ENCODE data around the gene NR1I2.

The NR1I2 gene

DNA sequence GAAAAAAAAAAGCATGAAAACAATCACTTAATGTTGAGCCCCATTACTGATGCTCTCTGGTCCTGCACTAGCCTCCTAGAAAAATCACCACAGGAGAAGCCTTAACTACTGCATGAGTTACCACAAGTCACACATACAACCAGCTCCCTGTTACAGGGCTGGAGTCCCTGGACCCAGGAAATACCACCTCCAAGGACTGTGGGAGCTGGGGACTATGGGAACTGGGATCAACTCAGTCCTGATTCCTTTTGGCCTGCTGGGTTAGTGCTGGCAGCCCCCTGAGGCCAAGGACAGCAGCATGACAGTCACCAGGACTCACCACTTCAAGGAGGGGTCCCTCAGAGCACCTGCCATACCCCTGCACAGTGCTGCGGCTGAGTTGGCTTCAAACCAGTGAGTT is 559 bp downstream of the NR1I2 start:
- no peak for FAIRE-seq

DNA sequence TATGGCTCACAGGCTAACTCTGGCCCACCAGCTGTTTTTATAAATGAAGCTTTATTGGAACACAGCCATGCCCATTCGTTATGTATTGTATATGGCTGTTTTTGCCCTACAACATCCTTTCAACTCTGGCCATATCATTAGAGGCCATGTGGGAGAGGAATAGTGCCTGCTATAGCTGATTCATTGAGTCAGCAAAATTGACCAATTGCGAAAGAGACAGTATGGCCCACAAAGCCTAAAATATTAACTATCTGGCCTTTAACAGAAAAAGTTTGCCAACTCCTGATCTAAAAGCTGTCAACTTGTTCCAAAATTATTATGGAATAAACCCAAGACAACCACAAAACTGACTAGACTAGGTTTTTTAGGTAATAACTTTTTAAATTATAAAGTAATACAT is 1.4 kb downstream of the NR1I2 start:
- no peak for FAIRE-seq

DNA sequence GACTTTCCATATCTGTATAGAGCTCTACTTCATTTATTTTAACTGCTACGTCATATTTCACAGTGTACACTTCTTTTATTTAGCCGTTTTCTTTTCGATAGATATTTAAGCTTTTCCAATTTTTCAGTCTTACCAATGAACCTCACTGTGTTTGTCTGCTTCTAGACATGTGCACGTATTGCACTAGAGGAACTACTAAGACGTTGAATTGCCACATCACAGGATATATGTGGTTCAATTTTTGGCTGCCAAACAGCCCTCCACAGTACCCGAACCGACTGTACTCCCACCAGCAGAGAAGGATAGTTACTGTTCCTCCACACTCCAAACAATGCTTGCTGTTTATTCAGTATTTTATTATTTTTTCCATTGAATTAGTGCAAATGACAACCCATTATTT is 2.0 kb downstream of the NR1I2 start:
- no peak for FAIRE-seq

DNA sequence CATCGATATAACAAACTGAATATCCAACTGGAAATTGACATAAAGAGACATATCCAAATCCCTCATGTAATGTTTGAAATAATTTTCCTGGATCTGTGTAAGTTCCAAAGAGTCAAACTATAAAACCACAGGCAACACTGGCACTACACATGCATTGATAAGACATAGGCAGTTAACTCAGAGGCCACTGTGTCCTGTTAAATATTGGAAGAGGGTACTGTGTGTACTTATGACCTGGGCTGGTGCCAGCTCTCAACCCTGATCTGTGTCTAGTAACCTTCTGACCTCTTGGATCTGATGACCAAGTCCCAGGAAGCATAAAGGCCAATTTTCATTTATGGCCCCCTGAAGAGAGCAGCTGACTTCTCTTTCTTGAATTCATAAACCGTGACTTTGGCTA is 4.5 kb downstream of the NR1I2 start:
- no peak for FAIRE-seq

DNA sequence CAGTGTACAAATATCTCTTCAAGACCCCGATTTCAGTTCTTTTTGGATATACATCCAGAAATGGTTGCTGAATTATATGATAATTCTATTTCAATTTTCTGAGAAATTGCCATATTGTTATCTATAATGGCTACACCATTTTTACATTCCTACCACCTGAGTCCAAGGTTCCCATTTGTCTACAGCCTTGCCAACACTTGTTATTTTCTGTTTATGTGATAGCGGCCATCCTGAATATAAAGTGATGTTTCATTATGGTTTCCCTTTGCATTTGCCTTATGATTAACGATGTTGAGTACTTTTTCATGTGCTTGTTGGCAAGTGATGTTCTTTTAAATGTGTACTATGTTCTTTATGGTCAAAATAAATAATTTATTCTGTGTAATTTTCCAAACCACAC is 8.5 kb downstream of the NR1I2 start:
- no peak for FAIRE-seq

DNA sequence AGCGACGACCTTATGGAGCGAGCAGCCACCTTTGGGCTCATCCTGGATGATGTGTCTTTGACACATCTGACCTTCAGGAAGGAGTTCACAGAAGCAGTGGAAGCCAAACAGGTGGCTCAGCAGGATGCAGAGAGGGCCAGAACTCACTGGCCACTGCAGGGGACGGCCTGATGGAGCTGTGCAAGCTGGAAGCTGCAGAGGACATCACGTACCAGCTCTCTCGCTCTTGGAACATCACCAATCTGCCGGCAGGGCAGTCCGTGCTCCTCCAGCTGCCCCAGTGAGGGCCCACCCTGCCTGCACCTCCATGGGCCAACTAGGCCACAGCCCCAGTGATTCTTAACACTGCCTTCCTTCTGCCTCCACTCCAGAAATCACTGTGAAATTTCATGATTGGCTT is 10.4 kb downstream of the NR1I2 start:
- FAIRE-seq: no peak

DNA sequence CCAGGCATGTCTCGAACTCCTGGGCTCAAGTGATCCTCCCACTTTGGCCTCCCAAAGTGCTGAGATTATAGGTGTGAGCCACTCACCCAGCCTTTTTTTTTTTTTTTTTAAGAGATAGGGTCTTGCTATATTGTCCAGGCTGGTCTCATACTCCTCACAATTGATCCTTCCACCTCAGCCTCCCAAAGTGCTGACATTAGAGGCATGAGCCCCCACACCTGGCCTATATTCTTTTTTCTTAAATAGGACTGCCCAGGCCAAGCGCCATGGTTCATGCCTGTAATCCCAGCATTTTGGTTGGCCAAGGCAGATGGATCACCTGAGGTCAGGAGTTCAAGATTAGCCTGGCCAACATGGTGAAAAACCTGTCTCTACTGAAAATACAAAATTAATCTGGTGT is 12.5 kb downstream of the NR1I2 start:
- FAIRE-seq: no peak

DNA sequence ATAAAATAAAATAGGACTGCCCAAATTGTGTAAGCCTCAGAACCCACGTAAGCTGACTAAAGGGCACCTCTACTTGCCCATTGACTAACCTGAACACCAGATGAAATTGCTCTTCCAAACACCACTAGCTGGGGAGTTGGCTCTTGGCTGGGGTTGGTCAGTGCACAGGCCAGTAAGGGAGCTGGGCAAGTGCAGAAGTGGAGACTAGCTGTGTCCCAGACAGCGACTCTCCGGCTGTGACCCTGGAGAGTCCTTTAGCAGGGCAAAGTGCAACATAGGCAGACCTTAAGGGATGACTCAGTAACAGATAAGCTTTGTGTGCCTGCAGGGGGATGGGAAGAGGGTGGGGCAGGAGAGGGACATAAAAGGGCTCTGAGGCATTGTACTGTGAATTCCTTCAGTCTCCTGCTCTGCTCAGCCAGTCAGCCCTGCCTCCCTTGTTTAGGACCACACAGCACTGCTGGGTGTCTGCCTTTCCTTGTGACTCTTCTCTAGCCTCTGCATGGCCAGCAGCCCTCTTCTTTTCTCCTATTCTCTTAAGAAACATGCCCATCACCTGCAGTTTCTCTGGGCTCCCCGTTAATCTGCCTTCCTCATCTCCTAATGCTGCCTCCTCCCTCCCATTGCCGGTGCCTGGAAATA is 13.2 kb downstream of the NR1I2 start:
- FAIRE-seq: no peak

DNA sequence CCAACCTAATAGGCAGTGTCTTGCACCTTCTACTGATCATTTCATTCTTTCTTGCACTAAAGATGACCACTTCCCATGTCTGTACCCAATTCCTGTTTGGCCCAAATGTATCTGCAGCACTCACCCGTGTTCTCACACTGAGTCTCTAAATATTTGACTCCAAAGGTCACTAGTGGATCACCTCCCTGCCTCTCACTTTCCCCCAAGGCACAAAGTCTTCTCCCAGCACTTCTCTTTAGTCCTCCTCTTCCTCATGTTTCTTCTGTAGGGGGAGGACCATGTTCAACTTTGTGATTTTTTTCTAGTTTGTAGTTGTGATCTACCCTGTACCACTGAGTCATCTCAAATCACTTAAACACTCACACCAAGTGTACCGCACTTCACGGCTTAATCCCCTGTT is 13.9 kb downstream of the NR1I2 start:
- no peak for FAIRE-seq

DNA sequence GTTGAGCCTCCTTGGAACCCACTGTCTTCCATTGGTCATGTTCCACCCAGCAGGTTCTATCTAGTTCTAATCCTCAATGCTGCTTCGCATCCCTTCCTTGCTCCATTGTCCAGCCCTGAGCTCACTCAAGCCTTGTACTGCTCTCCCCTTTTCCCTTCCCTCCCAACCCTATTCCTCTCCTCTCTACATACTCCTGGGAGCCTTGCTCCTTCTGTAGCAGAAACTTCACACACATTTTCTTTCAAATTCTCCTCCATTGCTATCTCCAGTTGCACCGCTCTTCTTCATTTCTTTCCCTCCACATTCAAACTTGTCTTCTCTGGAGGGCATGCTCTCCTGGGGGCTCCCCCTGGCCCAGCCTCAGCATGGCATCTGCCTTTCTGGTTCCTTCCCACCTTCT is 14.5 kb downstream of the NR1I2 start:
- no peak for FAIRE-seq

DNA sequence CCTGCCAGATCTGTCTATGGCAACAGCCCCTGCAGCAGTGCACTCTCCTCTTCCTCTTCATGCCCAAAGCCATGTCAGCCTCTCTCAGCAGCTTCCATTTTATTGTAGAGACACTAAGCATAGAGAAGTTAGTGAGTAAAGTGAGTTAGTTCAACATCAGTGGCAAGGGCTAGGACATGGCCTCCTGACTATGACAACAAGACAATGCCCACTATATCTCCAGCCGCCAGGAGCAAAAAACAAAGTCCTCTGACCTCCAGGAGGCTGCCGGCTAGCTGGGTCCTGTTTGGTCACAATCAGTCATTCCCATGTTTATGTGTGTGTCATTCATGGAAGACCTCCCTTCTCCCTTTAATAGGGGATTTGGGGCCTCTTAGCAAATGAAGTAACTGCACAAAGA is 14.9 kb downstream of the NR1I2 start:
- FAIRE-seq: no peak

DNA sequence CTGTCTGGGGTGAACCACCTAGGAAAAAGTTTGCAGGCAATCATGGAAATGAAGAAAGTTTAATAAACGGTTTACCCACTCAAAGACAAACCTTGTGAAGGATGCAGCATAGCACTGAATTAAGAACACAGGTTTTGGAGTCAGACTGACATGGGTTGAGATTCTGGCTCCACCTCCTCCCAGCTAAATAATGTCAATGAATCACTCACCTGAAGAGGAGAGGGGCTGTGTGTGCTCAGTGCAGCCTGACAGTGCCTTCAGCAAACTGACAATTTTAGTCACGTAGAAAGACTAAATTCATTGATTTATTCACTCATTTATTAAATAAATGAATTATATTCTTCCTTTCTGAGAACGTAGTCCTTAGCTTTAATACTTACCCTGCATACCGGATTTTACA is 18.9 kb downstream of the NR1I2 start:
- no peak for FAIRE-seq

DNA sequence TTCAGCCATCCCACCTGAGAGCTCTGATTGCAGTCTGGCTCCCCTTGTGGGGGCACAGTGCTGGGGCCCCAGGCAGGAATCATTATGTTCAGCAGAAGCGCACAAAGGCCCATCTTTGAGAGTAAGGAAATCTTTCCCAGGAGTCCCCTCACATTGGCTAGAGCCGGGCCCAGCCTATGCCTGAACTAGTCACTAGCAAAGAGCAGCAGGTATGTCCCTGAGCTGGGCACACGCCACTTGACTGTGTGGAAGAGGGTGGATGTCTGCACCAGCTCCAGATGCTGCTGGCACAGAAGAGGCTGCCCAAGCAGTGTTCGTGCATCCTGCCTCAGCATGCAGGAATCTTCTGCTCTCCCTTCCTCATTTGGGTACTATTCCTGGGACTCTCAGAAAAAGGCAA is 26.3 kb downstream of the NR1I2 start:
- FAIRE-seq: no peak

DNA sequence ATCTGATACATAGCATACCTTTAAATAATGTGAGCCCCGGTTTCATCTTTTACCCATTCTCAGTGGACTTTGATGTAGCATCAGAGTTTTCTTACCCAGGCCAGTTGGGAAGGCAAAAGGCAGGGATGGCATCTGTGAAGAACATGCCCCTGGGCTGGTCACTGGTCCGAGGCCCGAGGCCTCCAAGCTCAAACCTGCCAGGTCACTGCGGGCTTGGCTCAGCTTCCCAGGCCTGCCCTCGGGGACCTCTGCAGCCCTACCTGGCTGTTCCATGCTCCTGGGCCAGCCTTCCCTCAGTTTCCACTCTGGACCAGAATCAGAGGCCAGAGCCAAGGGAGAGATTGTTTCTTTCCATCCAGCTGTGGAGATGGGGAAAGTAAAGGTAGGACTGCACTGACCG is 26.9 kb downstream of the NR1I2 start:
- no peak for FAIRE-seq

DNA sequence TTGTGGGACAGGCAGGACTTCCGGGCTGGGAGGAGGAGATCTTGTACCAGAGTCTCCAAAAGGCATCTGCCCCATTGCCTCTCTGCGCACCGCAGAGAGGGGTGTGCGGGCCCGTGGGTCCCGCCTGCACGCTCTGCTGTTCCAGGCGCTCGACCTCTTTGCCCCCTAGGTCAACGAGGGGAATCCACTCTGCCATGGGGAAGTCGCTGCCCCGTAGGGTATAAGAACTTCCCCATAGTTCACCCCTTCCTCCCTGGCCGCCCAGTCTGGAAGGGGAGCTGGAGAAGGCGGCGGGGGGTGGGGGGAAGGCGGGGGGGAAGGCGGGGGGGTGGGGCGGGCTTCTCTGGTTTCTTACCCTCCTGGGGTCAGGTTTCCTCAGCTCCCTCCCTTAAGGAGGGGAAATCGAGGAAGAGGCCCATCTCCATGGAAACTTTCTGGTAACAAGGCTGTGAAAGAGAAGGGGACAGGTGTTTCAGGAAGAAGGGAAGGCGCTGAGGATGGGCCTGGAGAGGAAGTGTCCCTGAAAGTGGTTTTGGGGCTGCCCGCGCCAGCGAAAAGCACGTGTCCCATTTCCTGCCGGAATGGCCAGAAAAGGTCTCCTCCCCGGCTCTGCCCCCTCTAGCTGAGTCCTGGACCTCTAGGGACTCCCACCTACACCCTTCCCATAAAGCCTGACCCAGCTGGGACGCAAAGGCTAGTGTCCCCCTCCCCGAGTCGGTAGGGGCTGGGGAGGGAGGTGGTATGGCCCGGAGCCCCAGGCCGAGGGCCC is 27.5 kb downstream of the NR1I2 start:
- no peak for FAIRE-seq

DNA sequence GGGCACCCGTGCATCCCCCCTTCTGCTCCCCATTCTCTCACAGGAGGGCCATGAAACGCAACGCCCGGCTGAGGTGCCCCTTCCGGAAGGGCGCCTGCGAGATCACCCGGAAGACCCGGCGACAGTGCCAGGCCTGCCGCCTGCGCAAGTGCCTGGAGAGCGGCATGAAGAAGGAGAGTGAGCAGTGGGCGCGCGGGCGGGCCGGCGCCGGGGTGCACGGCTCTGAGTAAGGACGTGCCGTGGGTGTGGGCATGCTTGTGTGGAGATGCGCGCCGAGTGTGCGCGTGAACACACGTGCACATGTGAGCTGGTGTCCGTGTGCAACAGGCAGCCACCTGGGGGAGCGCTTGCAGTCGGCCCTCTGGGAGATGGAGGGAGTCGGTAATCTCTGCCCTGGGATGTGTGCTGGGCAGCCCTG is 28.1 kb downstream of the NR1I2 start:
- FAIRE-seq: no peak

DNA sequence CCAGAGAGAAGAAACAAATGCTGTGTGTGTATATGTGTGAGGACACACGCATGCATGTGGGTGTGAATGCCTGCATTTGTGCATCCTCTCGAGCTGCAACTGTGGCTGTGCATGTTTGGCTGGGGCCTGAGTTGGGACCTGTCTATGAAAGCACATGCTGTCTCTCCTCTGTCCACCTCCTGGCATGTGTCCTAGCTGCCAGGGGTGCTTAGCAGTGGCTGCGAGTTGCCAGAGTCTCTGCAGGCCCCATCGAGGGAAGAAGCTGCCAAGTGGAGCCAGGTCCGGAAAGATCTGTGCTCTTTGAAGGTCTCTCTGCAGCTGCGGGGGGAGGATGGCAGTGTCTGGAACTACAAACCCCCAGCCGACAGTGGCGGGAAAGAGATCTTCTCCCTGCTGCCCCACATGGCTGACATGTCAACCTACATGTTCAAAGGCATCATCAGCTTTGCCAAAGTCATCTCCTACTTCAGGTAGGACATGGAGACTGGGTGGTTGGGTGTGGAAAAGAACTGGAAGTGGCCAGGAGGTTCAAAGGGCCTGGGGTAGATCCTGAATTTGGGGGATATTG is 30.7 kb downstream of the NR1I2 start:
- FAIRE-seq: no peak

DNA sequence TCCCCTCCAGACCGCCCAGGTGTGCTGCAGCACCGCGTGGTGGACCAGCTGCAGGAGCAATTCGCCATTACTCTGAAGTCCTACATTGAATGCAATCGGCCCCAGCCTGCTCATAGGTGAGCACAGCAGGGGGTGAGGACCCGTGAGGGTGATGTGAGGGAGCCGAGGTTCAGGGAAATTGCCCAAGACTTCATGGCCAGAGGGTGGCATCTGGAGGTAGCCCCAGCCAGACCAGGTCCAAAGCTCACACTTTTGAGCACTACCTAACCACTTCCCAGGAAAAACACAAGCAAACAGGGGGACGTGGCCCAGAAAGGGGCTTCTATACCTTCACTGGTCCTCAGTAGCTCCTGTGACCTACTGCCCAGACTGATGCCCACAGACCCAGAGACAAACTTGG is 33.8 kb downstream of the NR1I2 start:
- FAIRE-seq: no peak

DNA sequence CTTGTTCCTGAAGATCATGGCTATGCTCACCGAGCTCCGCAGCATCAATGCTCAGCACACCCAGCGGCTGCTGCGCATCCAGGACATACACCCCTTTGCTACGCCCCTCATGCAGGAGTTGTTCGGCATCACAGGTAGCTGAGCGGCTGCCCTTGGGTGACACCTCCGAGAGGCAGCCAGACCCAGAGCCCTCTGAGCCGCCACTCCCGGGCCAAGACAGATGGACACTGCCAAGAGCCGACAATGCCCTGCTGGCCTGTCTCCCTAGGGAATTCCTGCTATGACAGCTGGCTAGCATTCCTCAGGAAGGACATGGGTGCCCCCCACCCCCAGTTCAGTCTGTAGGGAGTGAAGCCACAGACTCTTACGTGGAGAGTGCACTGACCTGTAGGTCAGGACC is 35.2 kb downstream of the NR1I2 start:
- FAIRE-seq: no peak

DNA sequence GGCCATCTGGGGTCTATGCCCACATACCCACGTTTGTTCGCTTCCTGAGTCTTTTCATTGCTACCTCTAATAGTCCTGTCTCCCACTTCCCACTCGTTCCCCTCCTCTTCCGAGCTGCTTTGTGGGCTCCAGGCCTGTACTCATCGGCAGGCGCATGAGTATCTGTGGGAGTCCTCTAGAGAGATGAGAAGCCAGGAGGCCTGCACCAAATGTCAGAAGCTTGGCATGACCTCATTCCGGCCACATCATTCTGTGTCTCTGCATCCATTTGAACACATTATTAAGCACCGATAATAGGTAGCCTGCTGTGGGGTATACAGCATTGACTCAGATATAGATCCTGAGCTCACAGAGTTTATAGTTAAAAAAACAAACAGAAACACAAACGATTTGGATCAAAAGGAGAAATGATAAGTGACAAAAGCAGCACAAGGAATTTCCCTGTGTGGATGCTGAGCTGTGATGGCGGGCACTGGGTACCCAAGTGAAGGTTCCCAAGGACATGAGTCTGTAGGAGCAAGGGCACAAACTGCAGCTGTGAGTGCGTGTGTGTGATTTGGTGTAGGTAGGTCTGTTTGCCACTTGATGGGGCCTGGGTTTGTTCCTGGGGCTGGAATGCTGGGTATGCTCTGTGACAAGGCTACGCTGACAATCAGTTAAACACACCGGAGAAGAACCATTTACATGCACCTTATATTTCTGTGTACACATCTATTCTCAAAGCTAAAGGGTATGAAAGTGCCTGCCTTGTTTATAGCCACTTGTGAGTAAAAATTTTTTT is 35.9 kb downstream of the NR1I2 start:
- FAIRE-seq: no peak

DNA sequence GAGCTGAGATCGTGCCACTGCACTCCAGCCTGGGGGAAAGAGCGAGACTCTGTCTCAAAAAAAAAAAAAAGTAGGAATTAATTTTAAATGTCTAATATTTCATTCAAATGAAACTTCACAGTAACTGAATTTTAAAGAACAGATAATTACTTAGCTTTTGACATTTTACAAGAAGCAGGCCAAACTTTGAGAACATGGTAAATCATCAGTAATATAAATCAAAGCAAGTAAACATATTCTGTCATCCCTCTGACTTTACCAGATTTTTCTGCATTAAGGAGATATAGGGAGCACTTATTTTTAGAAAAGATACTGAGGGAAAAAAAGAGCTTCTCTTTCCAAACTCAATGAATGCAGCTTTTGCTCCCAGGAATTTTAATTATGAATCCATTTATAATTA is 37.0 kb downstream of the NR1I2 start:
- no peak for FAIRE-seq

DNA sequence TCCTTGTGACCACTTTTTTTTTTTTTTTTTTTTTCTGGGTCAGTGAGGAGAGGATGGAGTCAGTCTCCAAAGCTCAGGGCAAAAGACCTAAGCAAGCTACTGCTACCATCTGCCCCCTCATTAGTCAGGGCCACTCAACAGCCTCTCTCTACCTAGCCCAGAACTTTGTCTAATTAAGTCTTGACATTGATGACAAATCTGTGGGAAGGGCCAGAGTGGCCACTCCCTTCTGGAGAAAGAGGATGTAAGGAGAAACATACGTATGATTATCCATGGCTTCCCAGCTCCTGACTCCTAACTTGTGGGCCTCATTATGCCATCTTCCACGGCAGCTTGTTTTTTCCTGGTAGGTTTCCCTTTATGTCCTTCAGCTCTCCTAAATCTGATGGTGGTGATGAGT is 37.9 kb downstream of the NR1I2 start:
- FAIRE-seq: no peak

DNA sequence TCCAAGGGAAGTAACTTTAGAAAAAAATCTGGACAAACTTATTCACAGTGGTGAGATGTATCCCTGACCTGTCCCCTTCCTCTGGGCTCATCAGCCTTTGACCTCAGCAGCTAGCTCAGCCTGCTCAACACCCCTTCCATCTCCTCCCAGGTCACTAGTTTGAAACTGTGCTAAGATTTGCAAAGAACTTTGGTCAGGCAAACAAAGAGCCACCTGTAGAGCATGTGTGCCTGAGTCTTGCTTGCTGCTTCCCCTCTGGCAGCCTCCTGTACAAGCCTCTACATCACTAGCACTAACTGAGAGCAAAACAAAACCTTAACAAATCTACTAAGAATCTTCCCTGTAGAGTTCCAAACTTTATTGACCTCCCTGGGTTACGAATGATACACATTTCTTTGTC is 43.9 kb downstream of the NR1I2 start:
- FAIRE-seq: no peak

All from TTC549 (cell line).